Measurements from ENCODE around the gene ABTB1.

- no peak for TF ChIP-seq CTCF (conservative IDR thresholded peaks at IDR 0.05 in 1 of 2, IDR thresholded peaks at IDR 0.05 in 1 of 2; ENCODE audit: low read depth in 1 of 2, low read length in 2 of 2)
- no peak for TF ChIP-seq EZH2 (IDR thresholded peaks at IDR 0.05; ENCODE audit: low read length, missing control alignments)
Observed at GRCh38 chr3:127625821-127626220, 46.9 kb upstream of the ABTB1 start.

All from fibroblast of lung (primary cell).